GM12892 (cell line): ENCODE results near the gene TET1.

ENCODE experiments used
- POLR2A ChIP-seq: IDR thresholded peaks from 2 replicates; pipeline ENCODE4 v1.6.1; 2011; ENCODE audit warnings: low read depth, low read length, control low read depth
- TAF1 ChIP-seq: IDR thresholded peaks from 2 replicates; pipeline ENCODE4 v1.6.1; 2011; ENCODE audit warnings: low read depth, mild to moderate bottlenecking, control low read depth, low read length, borderline replicate concordance

DNA sequence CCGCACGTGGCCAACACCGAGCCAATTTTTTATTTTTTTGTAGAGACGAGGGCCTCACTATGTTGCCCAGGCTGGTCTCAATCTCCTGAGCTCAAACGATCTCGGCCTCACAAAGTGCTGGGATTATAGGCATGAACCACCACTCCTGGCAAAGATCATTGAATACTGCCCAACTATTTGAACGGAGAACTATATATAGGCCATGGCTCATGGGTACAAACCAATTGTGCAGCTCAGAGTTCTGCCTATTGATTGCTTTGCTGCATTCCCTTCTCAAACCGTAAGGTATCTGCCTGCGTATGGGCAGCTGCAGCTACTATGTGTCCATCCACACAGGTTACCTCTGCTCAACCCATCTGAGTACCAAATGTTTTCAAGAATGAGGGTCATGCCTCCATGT lies 23.2 kb upstream of the TET1 start:
- TF ChIP-seq TAF1 (no peak), POLR2A (no peak)
